K562 (cell line): ENCODE data around the gene VMP1. TPM values are rescaled to one million over a fixed set of nuclear protein-coding genes. Genes with fewer than 3 reads are reported as not detected.

Experiments used
- ATAC-seq: fragments of 200-7000 bp; cut with Tn5 transposase; 3 replicates; pipeline ENCODE4 v1.9.1; 2020; ENCODE audit warnings: moderate library complexity
- BruUV-seq: library from RNA; stranded (reverse); fragments of 400-500 nt; replicated peaks from 2 replicates; lab custom pipeline; 2021; lab: Mats Ljungman, UMichigan
- CTCF ChIA-PET: fragments of 300-600 bp; formaldehyde crosslinking; extraction: SDS; loops from one replicate; lab custom pipeline; 2021; ENCODE audit warnings: low intra/inter-chr PET ratio; lab: Yijun Ruan, JAX
- POLR2A ChIA-PET: fragments of 300-600, 350-650 bp; sonication (Branson Sonifier 250); formaldehyde crosslinking; extraction: SDS; loops from one replicate; lab custom pipeline; 2021; ENCODE audit warnings: antibody characterized with exemption, inconsistent platforms; lab: Yijun Ruan, JAX
- DNase-seq, 4 experiments: peaks; one replicate each; pipeline versions ENCODE4 v3.0.0 to v3.0.0-alpha.2; 2011 to 2018; ENCODE audit warnings: low spot score in 3 of 4, mixed read lengths in 3 of 4; ENCODE audit errors: extremely low read depth in 1 of 4
- FAIRE-seq: peaks from 2 replicates; lab custom pipeline; 2011; peaks lifted over from hg19 to GRCh38; lab: Jason Lieb, UNC
- H2AFZ ChIP-seq: 2 replicates; pipeline ENCODE4 v1.6.0; 2011; ENCODE audit warnings: low read depth, low read length, control low read depth, inconsistent platforms
- H3K27ac ChIP-seq: fragments of 200-600 bp; 3 replicates; pipeline ENCODE4 v1.8.0; 2011; ENCODE audit warnings: low read depth, mild to moderate bottlenecking, control low read depth, inconsistent platforms, low read length, moderate library complexity, mixed read lengths; ENCODE audit errors: extremely low read depth
- H3K27me3 ChIP-seq, 2 experiments: fragments of 300-600 bp in 1 of 2; 2 replicates in 1 of 2; 3 replicates in 1 of 2; pipeline versions ENCODE4 v1.6.0 to v1.8.0; 2011; ENCODE audit warnings: inconsistent platforms in 2 of 2, low read length in 2 of 2, mild to moderate bottlenecking in 1 of 2, mixed read lengths in 1 of 2, moderate library complexity in 1 of 2; ENCODE audit not compliant: control insufficient read depth in 2 of 2, insufficient read depth in 2 of 2
- H3K36me3 ChIP-seq: fragments of 300-600 bp; 3 replicates; pipeline ENCODE4 v1.8.0; 2011; ENCODE audit warnings: mild to moderate bottlenecking, low read length, inconsistent platforms; ENCODE audit not compliant: control insufficient read depth, insufficient read depth
- H3K4me1 ChIP-seq, 2 experiments: fragments of 200-600 bp in 1 of 2; replicated peaks in 1 of 2; 2 replicates in 1 of 2; 3 replicates in 1 of 2; pipeline versions ENCODE4 v1.5.1 to v1.8.0; 2011; ENCODE audit warnings: inconsistent platforms in 2 of 2, low read length in 2 of 2, mild to moderate bottlenecking in 1 of 2, mixed read lengths in 1 of 2, moderate library complexity in 1 of 2; ENCODE audit not compliant: control insufficient read depth in 2 of 2, insufficient read depth in 2 of 2
- H3K4me2 ChIP-seq: 2 replicates; pipeline ENCODE4 v1.6.1; 2011; ENCODE audit warnings: low read length, control low read depth, inconsistent platforms, mixed read lengths; ENCODE audit not compliant: insufficient read depth
- H3K4me3 ChIP-seq: fragments of 200-600 bp; sonication (generic), shearing (Covaris generic); 2 replicates; pipeline ENCODE4 v1.5.1; 2016; ENCODE audit warnings: control low read depth, inconsistent platforms
- H3K79me2 ChIP-seq: fragments of 200-600 bp; 3 replicates; pipeline ENCODE4 v1.8.0; 2011; ENCODE audit warnings: low read length, inconsistent platforms; ENCODE audit not compliant: control insufficient read depth, insufficient read depth
- H3K9ac ChIP-seq, 2 experiments: 2 replicates each; pipeline versions ENCODE4 v1.6.0 to v1.6.1; 2011; ENCODE audit warnings: low read depth in 2 of 2, low read length in 2 of 2, control low read depth in 1 of 2, inconsistent platforms in 1 of 2, mild to moderate bottlenecking in 1 of 2, mixed read lengths in 1 of 2; ENCODE audit not compliant: insufficient read depth in 1 of 2
- H3K9me1 ChIP-seq: one replicate; pipeline ENCODE4 v1.6.0; 2011; ENCODE audit warnings: inconsistent platforms, mild to moderate bottlenecking, low read length, moderate library complexity; ENCODE audit not compliant: control insufficient read depth, insufficient read depth
- H3K9me3 ChIP-seq: replicated peaks from 2 replicates; pipeline ENCODE4 v1.5.1; 2011; ENCODE audit warnings: low read depth, low read length, inconsistent platforms; ENCODE audit not compliant: control insufficient read depth, insufficient read depth
- H4K20me1 ChIP-seq: replicated peaks from 2 replicates; pipeline ENCODE4 v1.6.1; 2011; ENCODE audit warnings: low read length, inconsistent platforms, mixed read lengths; ENCODE audit not compliant: control insufficient read depth, insufficient read depth
- BRD9 ChIP-seq: fragments of 450-650 bp; IDR thresholded peaks from 2 replicates; pipeline ENCODE4 v1.6.1; 2018; ENCODE audit warnings: low read depth; ENCODE audit not compliant: partially characterized antibody
- CBX3 ChIP-seq, 2 experiments: IDR thresholded peaks; 1 replicate in 1 of 2; 2 replicates in 1 of 2; pipeline ENCODE4 v1.6.1; 2012; ENCODE audit warnings: inconsistent platforms in 2 of 2, low read length in 2 of 2, borderline replicate concordance in 1 of 2, control low read depth in 1 of 2
- ESRRB ChIP-seq: fragments of 250-450 bp; sonication (Bioruptor Pico); IDR thresholded peaks from 2 replicates; pipeline ENCODE4 v1.5.0; 2020; ENCODE audit warnings: mild to moderate bottlenecking, moderate library complexity, borderline replicate concordance
- EZH2 ChIP-seq: IDR thresholded peaks from 2 replicates; pipeline ENCODE4 v1.6.1; 2012; ENCODE audit warnings: low read depth, mild to moderate bottlenecking, inconsistent platforms, low read length, borderline replicate concordance
- HES1 ChIP-seq: fragments of 450-650 bp; IDR thresholded peaks from 2 replicates; pipeline ENCODE4 v1.6.1; 2016; ENCODE audit warnings: low read depth, mild to moderate bottlenecking, moderate library complexity
- KDM1A ChIP-seq, 2 experiments: fragments of 450-650 bp; IDR thresholded peaks; 2 replicates each; pipeline ENCODE4 v1.6.1; 2016; ENCODE audit warnings: mild to moderate bottlenecking in 2 of 2
- KDM2B ChIP-seq: fragments of 250-450 bp; sonication (Bioruptor Pico); IDR thresholded peaks from 2 replicates; pipeline ENCODE4 v1.8.0; 2021; ENCODE audit warnings: mild to moderate bottlenecking, moderate library complexity
- MEIS2 ChIP-seq: fragments of 450-650 bp; IDR thresholded peaks from 2 replicates; pipeline ENCODE4 v1.6.1; 2014; ENCODE audit warnings: mild to moderate bottlenecking; ENCODE audit not compliant: partially characterized antibody
- SMC3 ChIP-seq: conservative IDR thresholded peaks from 2 replicates; pipeline ENCODE4 v1.6.1; 2011; ENCODE audit warnings: low read depth, low read length, improper control_type of control experiment; ENCODE audit not compliant: insufficient read depth
- STAT5B ChIP-seq: fragments of 250-450 bp; sonication (Bioruptor Pico); IDR thresholded peaks from 2 replicates; pipeline ENCODE4 v1.8.0; 2021; ENCODE audit warnings: mild to moderate bottlenecking, inconsistent platforms
- STAT6 ChIP-seq: sonication (generic); formaldehyde crosslinking; IDR thresholded peaks from 2 replicates; pipeline ENCODE4 v1.8.1; 2023; ENCODE audit warnings: mild to moderate bottlenecking, missing genetic modification reagents
- YBX1 ChIP-seq: fragments of 450-650 bp; IDR thresholded peaks from 2 replicates; pipeline ENCODE4 v1.7.1; 2016; ENCODE audit warnings: mild to moderate bottlenecking
- YY1 ChIP-seq, 3 experiments: IDR thresholded peaks; 2 replicates each; pipeline ENCODE4 v1.6.1; 2011; ENCODE audit warnings: low read length in 2 of 3, mild to moderate bottlenecking in 2 of 3, moderate library complexity in 2 of 3, borderline replicate concordance in 1 of 3, control low read depth in 1 of 3, low read depth in 1 of 3; ENCODE audit not compliant: insufficient read depth in 3 of 3, insufficient replicate concordance in 2 of 3, control insufficient read depth in 1 of 3, insufficient read length in 1 of 3; ENCODE audit errors: extremely low read depth in 1 of 3
- ZKSCAN1 ChIP-seq: fragments of 150-350 bp; IDR thresholded peaks from 2 replicates; pipeline ENCODE4 v1.6.1; 2016; ENCODE audit warnings: low read depth, low read length
- ZKSCAN8 ChIP-seq: fragments of 200-800 bp; sonication (Bioruptor generic); IDR thresholded peaks from 2 replicates; pipeline ENCODE4 v1.6.1; 2016; ENCODE audit warnings: missing genetic modification characterization, missing compliant biosample characterization
- ZNF347 ChIP-seq: fragments of 450-650 bp; formaldehyde crosslinking; IDR thresholded peaks from 2 replicates; pipeline ENCODE4 v1.4.0; 2020; ENCODE audit warnings: low read depth, mild to moderate bottlenecking, moderate library complexity
- ZNF75A ChIP-seq: fragments of 450-650 bp; formaldehyde crosslinking; IDR thresholded peaks from 2 replicates; pipeline ENCODE4 v1.4.0; 2020; ENCODE audit warnings: mild to moderate bottlenecking
- ZNF77 ChIP-seq: fragments of 250-450 bp; sonication (Bioruptor Pico); IDR thresholded peaks from 2 replicates; pipeline ENCODE4 v1.5.0; 2020
- WGBS: fragments of 100-300 bp; shearing (Covaris generic); methylation state at CpG from one replicate; pipeline ENCODE4 v1.1.6; 2016; ENCODE audit warnings: low coverage, mixed read lengths; ENCODE audit not compliant: insufficient coverage; ENCODE audit errors: missing lambda C conversion rate; 5-methylcytosine and 5-hydroxymethylcytosine counted together
- in situ Hi-C: fragments of 300-500 bp; cut with MboI; formaldehyde crosslinking; loops from 4 replicates; pipeline ENCODE4 v1.15.0; 2018; ENCODE audit warnings: inconsistent platforms, mixed read lengths
- intact Hi-C: fragments of 100-400 bp; cut with micrococcal nuclease; formaldehyde crosslinking; loops from 2 replicates; pipeline ENCODE4 v1.14.2; 2022
- polyA plus RNA-seq, 8 experiments: library from polyadenylated mRNA; depleted of rRNA in 4 of 8; stranded (reverse) in 5 of 8; unstranded in 3 of 8; fragments of >200 nt; fragmentation: Nextera tagmentation in 2 of 8; fragmentation: Illumina TruSeq in 1 of 8; extraction: Ambion mirVana in 2 of 8; extraction: Trizol in 1 of 8; gene quantifications; 2 replicates each; pipeline versions ENCODE4 v1.2.1 to v1.2.3, GENCODE V29; 2011 to 2014; ENCODE audit warnings: inconsistent platforms in 1 of 8, missing spikeins in 1 of 8
- total RNA-seq, 7 experiments: library from RNA; depleted of rRNA in 6 of 7; stranded (reverse); fragments of >200 nt in 6 of 7; fragmentation: Illumina TruSeq in 2 of 7; extraction: Trizol in 2 of 7; gene quantifications; 2 replicates each; pipeline versions ENCODE4 v1.2.1 to v1.2.3, GENCODE V29; 2011 to 2021; ENCODE audit warnings: low replicate concordance in 1 of 7

The VMP1 gene
- total and polyA plus RNA-seq, 9 of the 15 experiments (the other 6 are each of a cell fraction or from before 2014, with no cell fraction given): 123 to 304 (median 151) TPM

GRCh38 chr17:59838052-59838916 is 130.8 kb downstream of the VMP1 start:
- FAIRE-seq (no peak), DNase-seq (peak in 2 of 4 experiments; percentile 16 to 55), ATAC-seq (peak; percentile 28)
- WGBS: under 1% methylated on average over 8 of the region's 8 CpGs
- ChIA-PET CTCF (interaction anchor here (0.6 to 2.0 kb wide), 2 partner anchors 84 to 536 kb away, joined by 3 to 18 read pairs; no protein-coding TSS in a partner anchor), POLR2A (interaction anchor here (0.6 to 8.2 kb wide), 25 partner anchors 8 to 1511 kb away, joined by 3 to 87 read pairs (median 4); partner anchors contain the start of genes PTRH2, TRIM37 and VMP1)
- Histone ChIP-seq H3K9me3 (no peaks in the 10 kb centered on the region), H3K27me3 (no peaks in the 10 kb centered on the region), H3K9me1 (no peaks in the 10 kb centered on the region), H3K4me2 (peak overlapping the region; percentile 97), H3K36me3 (peaks cover 41% of the 10 kb centered on the region), H3K4me1 (peaks cover 2 to 27% of the 10 kb centered on the region in 2 experiments; a peak in 3 of 5 replicates), H3K79me2 (peaks cover 53% of the 10 kb centered on the region), H3K9ac (peak overlapping the region; percentile 89 to 98), H3K27ac (peak overlapping the region; percentile 99), H2AFZ (no peak overlapping the region), H4K20me1 (peaks cover 10% of the 10 kb centered on the region; the same call in 1 of the 2 replicates), H3K4me3 (peak overlapping the region; percentile 96)
- in situ Hi-C loops: loop anchor here (5.0 kb wide), 1 partner anchor 51 kb away; no protein-coding TSS in a partner anchor
- intact Hi-C loops: loop anchor here (2.0 to 5.0 kb wide), 2 partner anchors 33 to 131 kb away; partner anchors contain the start of genes PTRH2 and VMP1
- TSS peak; percentile 37 for BruUV-seq
- no peak; the same call in 1 of the 2 replicates for TF ChIP-seq ZNF347 (CRISPR knock-in tag)
- no peak for TF ChIP-seq ZNF75A (CRISPR knock-in tag)
- TF ChIP-seq KDM2B (CRISPR knock-in tag): no peak
- no peak for TF ChIP-seq KDM1A (IDR thresholded peaks at IDR 0.05)
- TF ChIP-seq ESRRB: no peak; the same call in 1 of the 2 replicates
- no peak for TF ChIP-seq YY1 (IDR thresholded peaks at IDR 0.05; ENCODE audit: borderline replicate concordance in 1 of 3, control insufficient read depth in 1 of 3, extremely low read depth in 1 of 3, insufficient read depth in 3 of 3, insufficient read length in 1 of 3, insufficient replicate concordance in 2 of 3, low read depth in 1 of 3, low read length in 2 of 3)
- no peak for TF ChIP-seq SMC3
- TF ChIP-seq BRD9: no peak
- no peak for TF ChIP-seq ZKSCAN1
- TF ChIP-seq EZH2: no peak
- 0 out of 2 replicates have a peak, but pooled peaks have one; percentile 22 for TF ChIP-seq ZNF77 (CRISPR knock-in tag)
- TF ChIP-seq HES1: 0 out of 2 replicates have a peak, but pooled peaks have one; percentile 11
- no peak; the same call in 1 of the 2 replicates for TF ChIP-seq ZKSCAN8 (CRISPR knock-in tag)
- no peak for TF ChIP-seq STAT5B (CRISPR knock-in tag)
- no peak for TF ChIP-seq YBX1
- no peak for TF ChIP-seq MEIS2
- TF ChIP-seq STAT6 (CRISPR knock-in tag): no peak
- TF ChIP-seq CBX3 (IDR thresholded peaks at IDR 0.05; ENCODE audit: borderline replicate concordance in 1 of 2, low read length in 2 of 2): no peak
